Right lobe of liver (tissue), 6 donors: Measurements from ENCODE around the gene GAREM1. TPM values are rescaled to one million over a fixed set of nuclear protein-coding genes. Genes with fewer than 3 reads are reported as not detected.

Source experiments
- ATAC-seq, 4 donors: fragments of 200-7000 bp; cut with Tn5 transposase; one replicate each; pipeline ENCODE4 v1.9.1; 2020; ENCODE audit warnings: mild to moderate bottlenecking in 4 of 4, moderate library complexity in 4 of 4
- DNase-seq, 3 donors: peaks; one replicate each; pipeline ENCODE4 v3.0.0-alpha.2; 2020
- H3K27ac ChIP-seq, 3 donors: fragments of 200-600 bp; one replicate each; pipeline ENCODE4 v1.8.0; 2022
- H3K27me3 ChIP-seq, 2 donors: fragments of 200-600 bp; one replicate each; pipeline ENCODE4 v1.8.0; 2022
- H3K36me3 ChIP-seq, 4 donors: fragments of 200-600 bp; sonication (generic) in 1 of 4; one replicate each; pipeline versions ENCODE4 v1.5.1 to v1.8.0; 2017 to 2022; ENCODE audit warnings: control low read depth in 1 of 4
- H3K4me1 ChIP-seq, 4 donors: fragments of 200-600 bp; sonication (generic) in 1 of 4; one replicate each; pipeline versions ENCODE4 v1.5.1 to v1.8.0; 2017 to 2022; ENCODE audit warnings: control low read depth in 1 of 4
- H3K4me3 ChIP-seq, 3 donors: fragments of 200-600 bp; one replicate each; pipeline ENCODE4 v1.8.0; 2022
- H3K9me3 ChIP-seq, 4 donors: fragments of 200-600 bp; sonication (generic) in 1 of 4; one replicate each; pipeline versions ENCODE4 v1.5.1 to v1.8.0; 2017 to 2022; ENCODE audit warnings: control low read depth in 1 of 4
- POLR2A ChIP-seq: fragments of 450-650 bp; IDR thresholded peaks from one replicate; pipeline ENCODE4 v1.6.1; 2017; ENCODE audit warnings: antibody characterized with exemption, mild to moderate bottlenecking
- WGBS: methylation state at CpG from one replicate; pipeline ENCODE4 v1.1.6; 2018; ENCODE audit warnings: low coverage, low lambda C conversion rate; ENCODE audit not compliant: insufficient coverage; ENCODE audit errors: missing lambda C conversion rate; 5-methylcytosine and 5-hydroxymethylcytosine counted together
- intact Hi-C, 2 donors: fragments of 100-400 bp; cut with DNase I; formaldehyde crosslinking; loops; one replicate each; pipeline versions ENCODE4 v1.11.2 to v1.14.1; 2022
- total RNA-seq, 6 experiments: library from RNA; depleted of rRNA in 2 of 6; stranded (reverse); fragments of >200 nt in 2 of 6; fragmentation: NEBNext Ultra II Directional in 3 of 6; extraction: Animal tissue kit (Norgen Biotek cat#: 25700) in 3 of 6; gene quantifications; one replicate each; pipeline versions ENCODE4 v1.1.0 to v1.2.4, GENCODE V29; 2016 to 2023
- TF ChIP-seq, protein P1 (sequence below), 4 donors: fragments of 200-600 bp in 3 of 4; fragments of 450-650 bp in 1 of 4; IDR thresholded peaks; one replicate each; pipeline versions ENCODE4 v1.5.1 to v1.8.0; 2016 to 2022; ENCODE audit warnings: antibody characterized with exemption in 4 of 4, mild to moderate bottlenecking in 2 of 4
- donor health status: DM: no; HTN: yes; CAD: no.
- donor health status: DM: no; HTN: no; CAD: no.
- donor health status: DM: no; HTN: no; CAD: no.
- donor health status: DM: no; HTN: yes; CAD: no.
- donor health status: DM: no; HTN: yes; CAD: no.

The GAREM1 gene
- total RNA-seq, 6 experiments from 2014 or later = 5.5 to 11.3 (median 6.6) TPM

DNA sequence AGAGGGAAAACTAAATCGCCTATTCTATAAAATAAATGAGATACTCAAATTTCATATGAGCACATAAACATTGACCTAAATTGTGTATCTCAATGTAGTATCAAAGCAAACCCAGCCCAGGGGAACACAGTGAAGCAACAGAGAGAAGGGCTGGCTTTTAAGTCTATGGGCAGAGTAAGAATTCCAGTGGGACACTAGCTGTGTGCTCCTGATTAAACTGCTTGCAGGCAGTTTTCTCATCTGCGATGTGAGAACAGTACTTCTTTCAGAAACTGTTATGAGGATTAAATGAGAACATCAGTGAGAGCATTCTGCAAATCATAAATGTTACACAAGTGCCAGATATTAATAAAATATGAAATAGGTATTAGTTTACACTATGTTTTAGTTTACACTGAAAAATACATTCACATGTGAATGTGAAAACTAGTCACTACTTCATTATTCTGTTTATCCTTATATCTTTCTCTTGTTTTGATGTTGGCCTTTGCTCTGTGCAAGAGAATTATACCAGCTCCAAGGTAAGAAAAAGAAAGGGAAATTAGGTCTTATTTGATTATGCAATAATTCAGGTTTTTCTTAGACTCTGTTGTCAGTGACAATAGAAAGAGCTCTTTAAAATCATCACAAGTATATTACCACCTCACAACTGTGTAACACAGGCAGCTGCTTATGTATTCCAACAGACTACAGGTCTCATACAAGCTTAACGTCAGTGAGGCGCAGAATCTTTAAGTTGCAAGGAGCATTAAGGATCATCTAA is 47.5 kb downstream of the GAREM1 start:
- ATAC-seq = no peak
- 92% methylated on average over 4 of the region's 4 CpGs for WGBS
- Histone ChIP-seq H3K4me1 (peaks cover 0 to 36% (median 5%) of the 10 kb centered on the region in 4 donors), H3K4me3 (no peak overlapping the region), H3K27ac (no peak overlapping the region), H3K9me3 (no peaks in the 10 kb centered on the region), H3K27me3 (no peaks in the 10 kb centered on the region), H3K36me3 (no peaks in the 10 kb centered on the region)
- DNase-seq = no peak
- intact Hi-C loops = no loop called here
- TF ChIP-seq, protein P1, sequence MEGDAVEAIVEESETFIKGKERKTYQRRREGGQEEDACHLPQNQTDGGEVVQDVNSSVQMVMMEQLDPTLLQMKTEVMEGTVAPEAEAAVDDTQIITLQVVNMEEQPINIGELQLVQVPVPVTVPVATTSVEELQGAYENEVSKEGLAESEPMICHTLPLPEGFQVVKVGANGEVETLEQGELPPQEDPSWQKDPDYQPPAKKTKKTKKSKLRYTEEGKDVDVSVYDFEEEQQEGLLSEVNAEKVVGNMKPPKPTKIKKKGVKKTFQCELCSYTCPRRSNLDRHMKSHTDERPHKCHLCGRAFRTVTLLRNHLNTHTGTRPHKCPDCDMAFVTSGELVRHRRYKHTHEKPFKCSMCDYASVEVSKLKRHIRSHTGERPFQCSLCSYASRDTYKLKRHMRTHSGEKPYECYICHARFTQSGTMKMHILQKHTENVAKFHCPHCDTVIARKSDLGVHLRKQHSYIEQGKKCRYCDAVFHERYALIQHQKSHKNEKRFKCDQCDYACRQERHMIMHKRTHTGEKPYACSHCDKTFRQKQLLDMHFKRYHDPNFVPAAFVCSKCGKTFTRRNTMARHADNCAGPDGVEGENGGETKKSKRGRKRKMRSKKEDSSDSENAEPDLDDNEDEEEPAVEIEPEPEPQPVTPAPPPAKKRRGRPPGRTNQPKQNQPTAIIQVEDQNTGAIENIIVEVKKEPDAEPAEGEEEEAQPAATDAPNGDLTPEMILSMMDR (IDR thresholded peaks at IDR 0.05) = no peak
- no peak for TF ChIP-seq POLR2A

DNA sequence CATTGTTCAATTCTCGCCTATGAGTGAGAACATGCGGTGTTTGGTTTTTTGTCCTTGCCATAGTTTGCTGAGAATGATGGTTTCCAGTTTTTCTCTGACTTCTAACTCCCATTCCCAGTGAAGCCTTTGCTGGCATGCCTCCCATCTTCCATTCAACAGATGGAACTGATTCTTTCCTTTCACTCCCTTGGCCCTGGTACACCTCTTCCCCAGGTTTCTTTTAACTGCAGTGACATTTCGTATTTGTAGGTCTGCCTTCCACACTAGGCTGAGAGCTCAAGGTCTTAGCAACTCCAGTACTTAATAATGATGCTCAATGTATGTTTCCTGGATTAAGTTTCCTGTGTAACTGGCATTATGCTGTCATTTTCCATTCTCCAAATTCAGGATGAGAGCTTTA is 48.5 kb downstream of the GAREM1 start:
- intact Hi-C loops = no loop called here

DNA sequence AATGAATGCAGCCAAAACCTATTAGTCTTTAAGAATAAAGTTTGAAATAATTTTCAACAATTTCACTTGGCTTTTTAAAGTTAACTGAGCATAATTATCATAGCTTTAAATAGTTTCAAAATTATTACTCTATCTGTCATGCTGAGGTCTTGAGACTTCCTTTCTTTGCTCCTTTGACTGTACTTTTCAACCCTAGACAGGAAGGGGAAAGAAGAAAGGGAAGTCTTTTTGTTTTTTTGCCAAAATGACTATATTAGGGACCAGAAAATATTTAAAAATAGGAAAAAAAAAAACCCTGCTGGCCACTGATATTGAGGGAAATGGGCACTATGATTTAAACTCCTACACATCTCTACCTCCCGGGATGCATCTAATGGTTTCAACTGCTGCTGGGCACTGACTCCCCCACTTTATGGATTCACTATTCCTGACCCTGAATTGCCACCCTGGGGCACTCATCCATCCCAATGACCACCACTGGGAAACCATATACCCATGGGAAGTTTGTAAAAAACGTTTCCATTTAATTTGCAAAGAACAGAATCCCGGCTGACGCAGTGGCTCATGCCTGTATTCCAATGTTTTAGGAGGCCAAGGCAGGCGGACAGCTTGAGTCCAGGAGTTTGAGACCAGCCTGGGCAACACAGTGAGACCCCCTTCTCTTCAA is 50.5 kb downstream of the GAREM1 start:
- no peak for DNase-seq
- TF ChIP-seq, protein P1 (IDR thresholded peaks at IDR 0.05) = no peak
- no peak for TF ChIP-seq POLR2A
- no peaks in the 10 kb centered on the region for H3K27me3 ChIP-seq
- intact Hi-C loops = no loop called here
- WGBS = 62% methylated on average over 5 of the region's 5 CpGs
- H3K4me3 ChIP-seq = no peak overlapping the region
- no peaks in the 10 kb centered on the region for H3K9me3 ChIP-seq
- no peaks in the 10 kb centered on the region for H3K36me3 ChIP-seq
- no peak overlapping the region for H3K27ac ChIP-seq
- peak; percentile 21 to 68 (median 55) for ATAC-seq
- peaks cover 0 to 16% (median 0%) of the 10 kb centered on the region in 4 donors for H3K4me1 ChIP-seq

More for the DNA sequence above, 48.5 kb downstream of the GAREM1 start:
- no peak for TF ChIP-seq POLR2A
- TF ChIP-seq, protein P1 (IDR thresholded peaks at IDR 0.05) = no peak
- H3K36me3 ChIP-seq = no peaks in the 10 kb centered on the region
- peaks cover 0 to 34% (median 2%) of the 10 kb centered on the region in 4 donors for H3K4me1 ChIP-seq
- no peak for ATAC-seq
- WGBS = 73% methylated on average over 3 of the region's 3 CpGs
- H3K9me3 ChIP-seq = no peaks in the 10 kb centered on the region
- DNase-seq = no peak
- no peak overlapping the region for H3K27ac ChIP-seq
- no peak overlapping the region for H3K4me3 ChIP-seq
- H3K27me3 ChIP-seq = no peaks in the 10 kb centered on the region

DNA sequence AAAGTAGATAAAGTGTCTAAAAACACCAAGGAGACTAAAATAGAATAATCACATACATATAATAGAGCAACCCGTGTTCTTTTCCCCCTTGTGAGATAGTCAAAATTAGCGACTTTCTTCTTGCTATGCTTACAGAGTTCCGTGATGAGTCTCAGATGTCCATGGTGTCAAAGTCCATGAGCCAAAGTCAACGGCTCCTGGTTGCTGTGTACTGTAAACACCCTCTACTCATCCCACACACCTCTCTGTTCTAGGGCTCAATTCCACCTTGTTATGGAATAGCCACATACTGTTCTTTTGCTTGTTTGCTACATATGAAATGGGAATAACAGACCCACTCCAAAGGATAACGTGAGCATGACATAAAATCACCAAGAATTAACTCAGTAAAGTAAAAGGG is 52.5 kb downstream of the GAREM1 start:
- ATAC-seq (peak; percentile 73 to 97 (median 85)), DNase-seq (no peak)
- Histone ChIP-seq H3K9me3 (no peaks in the 10 kb centered on the region), H3K4me1 (peaks cover 0 to 8% (median 0%) of the 10 kb centered on the region in 4 donors), H3K27me3 (no peaks in the 10 kb centered on the region), H3K27ac (no peak overlapping the region), H3K36me3 (no peaks in the 10 kb centered on the region), H3K4me3 (no peak overlapping the region)
- intact Hi-C loops = no loop called here
- WGBS = 53% methylated on average over 5 of the region's 5 CpGs
- TF ChIP-seq, protein P1 (IDR thresholded peaks at IDR 0.05) = no peak
- TF ChIP-seq POLR2A = no peak
